ENCODE results near the gene MIER2. TPM values are rescaled to one million over a fixed set of nuclear protein-coding genes. Genes with fewer than 3 reads are reported as not detected.

MIER2 gene
- polyA plus RNA-seq, 1 donor from 2014 or later: 16.0 TPM

- no peaks in the 10 kb centered on the region for H3K9me3 ChIP-seq (ENCODE audit: low read length)
Measured at GRCh38 chr19:307793-308420, 36.7 kb downstream of the MIER2 start.

GRCh38 chr19:307111-307531, 37.5 kb downstream of the MIER2 start:
- H3K27ac ChIP-seq (ENCODE audit: low read length): no peak overlapping the region

More at GRCh38 chr19:307793-308420, 36.7 kb downstream of the MIER2 start:
- no peak overlapping the region for H2AFZ ChIP-seq (ENCODE audit: low read depth, low read length)
- no peaks in the 10 kb centered on the region for H3K79me2 ChIP-seq (replicated peaks; ENCODE audit: insufficient read depth, low read length)
- H3K4me3 ChIP-seq (ENCODE audit: low read length): no peak overlapping the region
- no peak overlapping the region for H3K27ac ChIP-seq (ENCODE audit: low read length)
- no peaks in the 10 kb centered on the region for H3K27me3 ChIP-seq (ENCODE audit: insufficient read depth, low read depth, low read length)
- no peak for TF ChIP-seq TAF1 (IDR thresholded peaks at IDR 0.05; ENCODE audit: low read depth)
- no peak for TF ChIP-seq SMC3 (conservative IDR thresholded peaks at IDR 0.05; ENCODE audit: poor library complexity)
- TF ChIP-seq EZH2 (IDR thresholded peaks at IDR 0.05; ENCODE audit: borderline replicate concordance, insufficient read depth, low read length, poor library complexity, severe bottlenecking): no peak
- no peak for TF ChIP-seq POLR2AphosphoS5 (IDR thresholded peaks at IDR 0.05)
- no peak for TF ChIP-seq EP300 (conservative IDR thresholded peaks at IDR 0.05; ENCODE audit: poor library complexity, severe bottlenecking)
- no peak for TF ChIP-seq RAD21 (conservative IDR thresholded peaks at IDR 0.05)
- no peak for TF ChIP-seq CTCF (IDR thresholded peaks at IDR 0.05; ENCODE audit: poor library complexity, severe bottlenecking)
- no peaks in the 10 kb centered on the region for H4K20me1 ChIP-seq (ENCODE audit: insufficient read depth)
- H3K4me2 ChIP-seq (ENCODE audit: low read length): no peak overlapping the region
- no peak overlapping the region for H3K9ac ChIP-seq (ENCODE audit: low read length)
- H3F3A ChIP-seq (ENCODE audit: insufficient read depth, low read length, poor library complexity, severe bottlenecking): no peaks in the 10 kb centered on the region
- H3K9me2 ChIP-seq (ENCODE audit: insufficient read depth, low read length): no peaks in the 10 kb centered on the region
- H3K36me3 ChIP-seq (ENCODE audit: insufficient read depth, low read length): no peaks in the 10 kb centered on the region

More at GRCh38 chr19:307111-307531, 37.5 kb downstream of the MIER2 start:
- no peaks in the 10 kb centered on the region for H3K27me3 ChIP-seq (ENCODE audit: insufficient read depth, low read depth, low read length)
- no peaks in the 10 kb centered on the region for H3K9me3 ChIP-seq (ENCODE audit: low read length)
- H4K20me1 ChIP-seq (ENCODE audit: insufficient read depth): no peaks in the 10 kb centered on the region
- no peak overlapping the region for H3K4me3 ChIP-seq (ENCODE audit: low read length)
- no peak overlapping the region for H3K9ac ChIP-seq (ENCODE audit: low read length)
- no peaks in the 10 kb centered on the region for H3K9me2 ChIP-seq (ENCODE audit: insufficient read depth, low read length)
- H3K79me2 ChIP-seq (replicated peaks; ENCODE audit: insufficient read depth, low read length): no peaks in the 10 kb centered on the region
- no peak overlapping the region for H3K4me2 ChIP-seq (ENCODE audit: low read length)
- H2AFZ ChIP-seq (ENCODE audit: low read depth, low read length): no peak overlapping the region
- H3F3A ChIP-seq (ENCODE audit: insufficient read depth, low read length, poor library complexity, severe bottlenecking): no peaks in the 10 kb centered on the region
- no peaks in the 10 kb centered on the region for H3K36me3 ChIP-seq (ENCODE audit: insufficient read depth, low read length)
- TF ChIP-seq CTCF (IDR thresholded peaks at IDR 0.05; ENCODE audit: poor library complexity, severe bottlenecking) (no peak), EZH2 (IDR thresholded peaks at IDR 0.05; ENCODE audit: borderline replicate concordance, insufficient read depth, low read length, poor library complexity, severe bottlenecking) (no peak), SMC3 (conservative IDR thresholded peaks at IDR 0.05; ENCODE audit: poor library complexity) (no peak), TAF1 (IDR thresholded peaks at IDR 0.05; ENCODE audit: low read depth) (no peak), MXI1 (conservative IDR thresholded peaks at IDR 0.05; ENCODE audit: poor library complexity, severe bottlenecking) (no peak), REST (IDR thresholded peaks at IDR 0.05; ENCODE audit: borderline replicate concordance) (no peak), EP300 (conservative IDR thresholded peaks at IDR 0.05; ENCODE audit: poor library complexity, severe bottlenecking) (no peak), RAD21 (conservative IDR thresholded peaks at IDR 0.05) (no peak), POLR2AphosphoS5 (IDR thresholded peaks at IDR 0.05) (no peak)

Data from neural cell (in vitro differentiated cells).